Liver (tissue), 9 donors: ENCODE data around the gene NME4. TPM values are rescaled to one million over a fixed set of nuclear protein-coding genes. Genes with fewer than 3 reads are reported as not detected.

Experiments used
- DNase-seq: peaks from one replicate; pipeline ENCODE4 v3.0.0-alpha.2; 2017; ENCODE audit warnings: low spot score
- H3K27ac ChIP-seq, 2 donors: one replicate each; pipeline ENCODE4 v1.7.0; 2013; ENCODE audit warnings: inconsistent platforms in 2 of 2, low read length in 2 of 2, control low read depth in 1 of 2, low read depth in 1 of 2, mild to moderate bottlenecking in 1 of 2
- H3K27me3 ChIP-seq, 4 donors: one replicate each; pipeline versions ENCODE4 v1.6.1 to v1.7.0; 2013; ENCODE audit warnings: low read length in 3 of 4, inconsistent platforms in 1 of 4, mild to moderate bottlenecking in 1 of 4, moderate library complexity in 1 of 4; ENCODE audit not compliant: control insufficient read depth in 4 of 4, insufficient read depth in 4 of 4
- H3K36me3 ChIP-seq, 4 donors: one replicate each; pipeline versions ENCODE4 v1.6.1 to v1.7.0; 2013; ENCODE audit warnings: low read length in 3 of 4, mild to moderate bottlenecking in 3 of 4, low read depth in 1 of 4, moderate library complexity in 1 of 4; ENCODE audit not compliant: control insufficient read depth in 4 of 4, insufficient read depth in 3 of 4
- H3K4me1 ChIP-seq, 4 donors: one replicate each; pipeline versions ENCODE4 v1.6.1 to v1.7.0; 2013; ENCODE audit warnings: low read length in 3 of 4, mild to moderate bottlenecking in 3 of 4, moderate library complexity in 1 of 4; ENCODE audit not compliant: control insufficient read depth in 4 of 4, insufficient read depth in 4 of 4
- H3K4me3 ChIP-seq, 3 donors: one replicate each; pipeline versions ENCODE4 v1.6.1 to v1.7.0; 2013; ENCODE audit warnings: low read length in 3 of 3, control low read depth in 1 of 3, low read depth in 1 of 3, mild to moderate bottlenecking in 1 of 3
- H3K9ac ChIP-seq, 2 donors: one replicate each; pipeline ENCODE4 v1.7.0; 2013; ENCODE audit warnings: low read length in 2 of 2, mild to moderate bottlenecking in 2 of 2, moderate library complexity in 2 of 2, control low read depth in 1 of 2, low read depth in 1 of 2
- H3K9me3 ChIP-seq, 4 donors: one replicate each; pipeline versions ENCODE4 v1.6.1 to v1.7.0; 2013; ENCODE audit warnings: low read length in 3 of 4; ENCODE audit not compliant: control insufficient read depth in 4 of 4
- EGR1 ChIP-seq, 2 donors: IDR thresholded peaks; 2 replicates each; pipeline ENCODE4 v1.6.1; 2016 to 2018; ENCODE audit warnings: antibody characterized with exemption in 2 of 2, low read depth in 2 of 2
- FOXA1 ChIP-seq: IDR thresholded peaks from 2 replicates; pipeline ENCODE4 v1.6.1; 2016; ENCODE audit warnings: antibody characterized with exemption
- FOXA2 ChIP-seq: IDR thresholded peaks from 2 replicates; pipeline ENCODE4 v1.6.1; 2016; ENCODE audit warnings: antibody characterized with exemption
- GABPA ChIP-seq, 2 donors: IDR thresholded peaks in 1 of 2; conservative IDR thresholded peaks in 1 of 2; 2 replicates each; pipeline ENCODE4 v1.6.1; 2016; ENCODE audit warnings: antibody characterized with exemption in 2 of 2, mild to moderate bottlenecking in 1 of 2, moderate library complexity in 1 of 2
- HNF4A ChIP-seq, 2 donors: conservative IDR thresholded peaks; 2 replicates each; pipeline ENCODE4 v1.6.1; 2016; ENCODE audit warnings: antibody characterized with exemption in 2 of 2, mild to moderate bottlenecking in 2 of 2
- HNF4G ChIP-seq: IDR thresholded peaks from 2 replicates; pipeline ENCODE4 v1.6.1; 2016; ENCODE audit warnings: antibody characterized with exemption
- JUND ChIP-seq, 2 donors: IDR thresholded peaks; 2 replicates each; pipeline ENCODE4 v1.6.1; 2016; ENCODE audit warnings: antibody characterized with exemption in 2 of 2
- NR2F2 ChIP-seq: IDR thresholded peaks from 2 replicates; pipeline ENCODE4 v1.6.1; 2016; ENCODE audit warnings: antibody characterized with exemption
- RAD21 ChIP-seq, 2 donors: IDR thresholded peaks; 2 replicates each; pipeline ENCODE4 v1.6.1; 2016; ENCODE audit warnings: antibody characterized with exemption in 2 of 2, mild to moderate bottlenecking in 2 of 2
- REST ChIP-seq: IDR thresholded peaks from 2 replicates; pipeline ENCODE4 v1.6.1; 2016; ENCODE audit warnings: antibody characterized with exemption, mild to moderate bottlenecking
- RXRA ChIP-seq, 2 donors: IDR thresholded peaks; 2 replicates each; pipeline ENCODE4 v1.6.1; 2017 to 2018; ENCODE audit warnings: antibody characterized with exemption in 2 of 2, mild to moderate bottlenecking in 1 of 2
- SP1 ChIP-seq: IDR thresholded peaks from 2 replicates; pipeline ENCODE4 v1.6.1; 2018; ENCODE audit warnings: antibody characterized with exemption, mild to moderate bottlenecking
- TAF1 ChIP-seq: conservative IDR thresholded peaks from 2 replicates; pipeline ENCODE4 v1.6.1; 2016; ENCODE audit warnings: antibody characterized with exemption, mild to moderate bottlenecking
- YY1 ChIP-seq: IDR thresholded peaks from 2 replicates; pipeline ENCODE4 v1.6.1; 2016; ENCODE audit warnings: antibody characterized with exemption, mild to moderate bottlenecking
- WGBS: extraction: QIAGEN DNeasy Blood & Tissue Kit; methylation state at CpG from one replicate; pipeline ENCODE4 v1.1.7; 2013; 5-methylcytosine and 5-hydroxymethylcytosine counted together
- polyA plus RNA-seq, 2 donors: library from polyadenylated mRNA; stranded (reverse) in 1 of 2; unstranded in 1 of 2; fragments of 200-250 nt in 1 of 2; fragments of >200 nt in 1 of 2; fragmentation: Nextera tagmentation in 1 of 2; extraction: Ambion mirVana in 1 of 2; gene quantifications; one replicate each; pipeline versions ENCODE4 v1.2.1 to v1.2.3, GENCODE V29; 2013 to 2015
- total RNA-seq, 2 donors: library from RNA; depleted of rRNA; stranded (reverse); fragments of >200 nt; gene quantifications; one replicate each; pipeline ENCODE4 v1.2.3, GENCODE V29; 2014
- TF ChIP-seq, protein P1 (sequence below): IDR thresholded peaks from 2 replicates; pipeline ENCODE4 v1.6.1; 2016; ENCODE audit warnings: antibody characterized with exemption
- TF ChIP-seq, protein P2 (sequence below): IDR thresholded peaks from 2 replicates; pipeline ENCODE4 v1.6.1; 2016; ENCODE audit warnings: antibody characterized with exemption
- TF ChIP-seq, protein P3 (sequence below): IDR thresholded peaks from 2 replicates; pipeline ENCODE4 v1.6.1; 2016; ENCODE audit warnings: antibody characterized with exemption
- donor health status: healthy.
- donor health status: healthy.
- donor health status: healthy.
- donor health status: healthy.
- donor health status: healthy.

Gene NME4
- total and polyA plus RNA-seq, 4 donors, result 39.2 to 118 (median 83.9) TPM

DNA sequence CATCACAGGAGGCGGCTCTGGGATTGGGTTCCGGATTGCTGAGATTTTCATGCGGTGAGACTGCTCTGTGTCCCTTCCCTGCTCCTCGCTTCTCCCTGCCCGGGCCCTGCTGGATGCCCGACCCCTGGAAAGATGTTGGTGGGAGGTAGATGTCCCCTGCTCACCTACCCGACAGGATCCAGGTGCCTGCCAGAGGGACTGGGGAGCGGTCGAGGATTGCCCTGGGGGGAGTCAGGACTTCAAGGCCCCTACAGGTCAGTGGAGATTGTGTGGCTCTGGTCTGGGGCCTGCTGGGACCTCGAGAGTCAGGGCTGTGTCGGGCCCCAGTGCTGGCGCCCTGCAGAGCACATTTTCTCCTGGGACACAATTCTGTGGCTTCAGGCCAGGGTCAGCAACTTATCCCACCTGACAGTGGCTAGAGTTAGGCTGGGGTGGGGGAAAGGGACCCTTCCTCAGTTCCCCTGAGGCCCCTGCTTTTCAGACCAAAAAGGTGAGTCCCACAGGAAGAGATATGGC lies 8.0 kb downstream of the NME4 start (continued):
- TF ChIP-seq REST (no peak), EGR1 (IDR thresholded peaks at IDR 0.05; ENCODE audit: low read depth in 2 of 2) (no peak), HNF4G (no peak), HNF4A (conservative IDR thresholded peaks at IDR 0.05) (no peak)
- TF ChIP-seq, protein P1, sequence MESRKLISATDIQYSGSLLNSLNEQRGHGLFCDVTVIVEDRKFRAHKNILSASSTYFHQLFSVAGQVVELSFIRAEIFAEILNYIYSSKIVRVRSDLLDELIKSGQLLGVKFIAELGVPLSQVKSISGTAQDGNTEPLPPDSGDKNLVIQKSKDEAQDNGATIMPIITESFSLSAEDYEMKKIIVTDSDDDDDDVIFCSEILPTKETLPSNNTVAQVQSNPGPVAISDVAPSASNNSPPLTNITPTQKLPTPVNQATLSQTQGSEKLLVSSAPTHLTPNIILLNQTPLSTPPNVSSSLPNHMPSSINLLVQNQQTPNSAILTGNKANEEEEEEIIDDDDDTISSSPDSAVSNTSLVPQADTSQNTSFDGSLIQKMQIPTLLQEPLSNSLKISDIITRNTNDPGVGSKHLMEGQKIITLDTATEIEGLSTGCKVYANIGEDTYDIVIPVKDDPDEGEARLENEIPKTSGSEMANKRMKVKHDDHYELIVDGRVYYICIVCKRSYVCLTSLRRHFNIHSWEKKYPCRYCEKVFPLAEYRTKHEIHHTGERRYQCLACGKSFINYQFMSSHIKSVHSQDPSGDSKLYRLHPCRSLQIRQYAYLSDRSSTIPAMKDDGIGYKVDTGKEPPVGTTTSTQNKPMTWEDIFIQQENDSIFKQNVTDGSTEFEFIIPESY, result no peak

DNA sequence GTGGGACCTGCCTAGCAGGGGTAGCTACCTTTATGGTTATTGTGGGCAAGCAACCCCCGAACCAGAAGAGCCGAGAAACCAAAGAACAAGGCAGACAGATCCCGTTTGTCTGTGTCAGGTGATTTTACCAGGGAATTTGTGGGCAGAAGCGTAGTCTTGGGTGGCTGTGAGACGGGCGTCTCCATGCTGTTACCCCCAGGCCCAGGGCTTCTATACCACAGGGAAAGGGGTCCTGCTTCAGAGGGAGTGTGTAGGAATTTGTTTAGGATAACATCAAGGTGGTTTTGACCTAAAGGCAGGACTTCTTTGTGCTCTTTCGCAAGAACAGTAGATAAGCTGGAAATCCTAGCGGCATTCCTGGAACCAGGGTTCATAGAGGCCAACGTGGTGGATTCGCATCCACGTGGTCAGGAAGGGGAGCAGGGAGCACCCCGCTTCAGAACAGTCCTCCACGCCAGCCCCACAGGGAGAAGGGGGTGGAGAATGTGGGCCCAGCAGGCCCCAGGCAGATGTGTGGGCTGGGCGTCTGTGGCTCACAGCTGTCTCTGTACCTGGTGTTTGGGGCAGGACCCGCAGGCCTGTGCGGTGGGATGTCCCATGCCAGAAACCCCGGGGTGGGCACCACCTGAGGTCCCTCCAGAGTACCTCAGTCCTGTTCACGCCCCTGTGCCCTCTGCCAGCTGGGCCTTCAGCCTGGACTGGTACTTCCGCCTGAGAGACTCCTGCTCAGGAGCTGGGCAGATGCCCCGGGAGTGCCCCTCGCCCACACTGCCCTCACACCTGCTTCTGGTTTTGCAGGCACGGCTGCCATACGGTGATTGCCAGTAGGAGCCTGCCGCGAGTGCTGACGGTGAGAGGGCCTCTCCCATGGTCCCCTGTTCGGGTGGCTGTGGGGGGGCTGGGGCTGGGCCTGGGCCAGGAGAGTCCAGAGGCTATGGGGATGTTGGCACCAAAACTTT lies 8.8 kb downstream of the NME4 start:
- Histone ChIP-seq H3K27me3 (no peaks in the 10 kb centered on the region), H3K27ac (peak overlapping the region; percentile 80 to 82), H3K4me1 (peaks cover 4 to 32% (median 18%) of the 10 kb centered on the region in 4 donors), H3K9ac (peak overlapping the region in 1 of 2 donors; percentile 49), H3K4me3 (peak overlapping the region in 1 of 3 donors; percentile 35), H3K36me3 (peaks cover 3 to 15% (median 8%) of the 10 kb centered on the region in 4 donors), H3K9me3 (no peaks in the 10 kb centered on the region)
- WGBS, result 54% methylated on average over 27 of the region's 27 CpGs
- no peak for DNase-seq
- TF ChIP-seq, protein P2, sequence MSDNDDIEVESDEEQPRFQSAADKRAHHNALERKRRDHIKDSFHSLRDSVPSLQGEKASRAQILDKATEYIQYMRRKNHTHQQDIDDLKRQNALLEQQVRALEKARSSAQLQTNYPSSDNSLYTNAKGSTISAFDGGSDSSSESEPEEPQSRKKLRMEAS, result peak; percentile 90
- TF ChIP-seq, protein P1, result no peak
- TF ChIP-seq RXRA (IDR thresholded peaks at IDR 0.05) (peak; percentile 91 to 95), JUND (IDR thresholded peaks at IDR 0.05) (peak in 1 of 2 donors; percentile 67), TAF1 (no peak), HNF4A (conservative IDR thresholded peaks at IDR 0.05) (peak; percentile 74 to 89), FOXA2 (peak; percentile 43), SP1 (peak; percentile 70), HNF4G (peak; percentile 21), YY1 (peak; percentile 65), NR2F2 (no peak), REST (peak; percentile 56), EGR1 (IDR thresholded peaks at IDR 0.05; ENCODE audit: low read depth in 2 of 2) (no peak), GABPA (IDR thresholded peaks at IDR 0.05 in 1 of 2, conservative IDR thresholded peaks at IDR 0.05 in 1 of 2) (peak in 1 of 2 donors; percentile 62), RAD21 (IDR thresholded peaks at IDR 0.05) (peak in 1 of 2 donors; percentile 14), FOXA1 (no peak)
- TF ChIP-seq, protein P3, sequence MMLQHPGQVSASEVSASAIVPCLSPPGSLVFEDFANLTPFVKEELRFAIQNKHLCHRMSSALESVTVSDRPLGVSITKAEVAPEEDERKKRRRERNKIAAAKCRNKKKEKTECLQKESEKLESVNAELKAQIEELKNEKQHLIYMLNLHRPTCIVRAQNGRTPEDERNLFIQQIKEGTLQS, result peak; percentile 31
